NCI-H1105 (cell line): ENCODE data around the gene FNDC11.
"Not testable (repeated sequence)": the region's sequence is repeated elsewhere in the genome, so short reads cannot be mapped to it uniquely, and the experiment has no call there.

Source experiments
- DNase-seq: peaks from one replicate; lab custom pipeline; 2025; lab: John Stamatoyannopoulos, UW

Gene FNDC11

GRCh38 chr20:63553933-63554290 lies at the start of gene FNDC11:
TSS of gene FNDC11 (plus strand) at chr20:63554159. CDS start at chr20:63555664, 1,505 bp downstream.
- DNase-seq: no peak

GRCh38 chr20:63504642-63505041 lies 49.3 kb upstream of the FNDC11 start:
- no peak for DNase-seq

- DNase-seq: no peak
These were observed 48.7 kb upstream of the FNDC11 start for GRCh38 chr20:63505281-63505680.

GRCh38 chr20:63505723-63506122 lies 48.2 kb upstream of the FNDC11 start:
- no peak for DNase-seq

GRCh38 chr20:63507083-63507743 lies 46.7 kb upstream of the FNDC11 start:
- no peak for DNase-seq

- no peak for DNase-seq
These were observed 45.7 kb upstream of the FNDC11 start for GRCh38 chr20:63508072-63508768.

GRCh38 chr20:63509088-63509564 lies 44.8 kb upstream of the FNDC11 start:
- no peak for DNase-seq

- DNase-seq: no peak
These were observed 40.8 kb upstream of the FNDC11 start for GRCh38 chr20:63513207-63513606.

- not testable (repeated sequence) for DNase-seq
These were observed 39.4 kb upstream of the FNDC11 start for GRCh38 chr20:63514520-63514919.

- DNase-seq: no peak
These were observed 36.3 kb upstream of the FNDC11 start for GRCh38 chr20:63517376-63518309.

GRCh38 chr20:63518351-63518861 lies 35.6 kb upstream of the FNDC11 start:
- no peak for DNase-seq

- DNase-seq: no peak
These were observed 34.9 kb upstream of the FNDC11 start for GRCh38 chr20:63518946-63519667.

- DNase-seq: peak; percentile 49
These were observed 34.1 kb upstream of the FNDC11 start for GRCh38 chr20:63519668-63520503.

GRCh38 chr20:63520504-63520933 lies 33.4 kb upstream of the FNDC11 start, which contains the start of gene PPDPF:
TSS of gene PPDPF (plus strand) at chr20:63520765. CDS start at chr20:63521309, 544 bp downstream.
- peak; percentile 69 for DNase-seq

- peak; percentile 40 for DNase-seq
These were observed 32.9 kb upstream of the FNDC11 start for GRCh38 chr20:63520934-63521601.

- DNase-seq: no peak
These were observed 32.4 kb upstream of the FNDC11 start for GRCh38 chr20:63521602-63522001.

GRCh38 chr20:63522091-63522868 lies 31.7 kb upstream of the FNDC11 start:
- DNase-seq: no peak

- no peak for DNase-seq
These were observed 30.9 kb upstream of the FNDC11 start for GRCh38 chr20:63522981-63523611.

- DNase-seq: no peak
These were observed 28.8 kb upstream of the FNDC11 start for GRCh38 chr20:63525185-63525584.
